GM21423 (cell line): ENCODE results near the gene ANO4.

Experiments
- ATAC-seq: cut with Tn5 transposase; IDR thresholded peaks from one replicate; pipeline ENCODE4 v1.9.1; 2021; ENCODE audit warnings: mild to moderate bottlenecking, moderate library complexity; ENCODE audit not compliant: unreplicated experiment

ANO4 gene

DNA sequence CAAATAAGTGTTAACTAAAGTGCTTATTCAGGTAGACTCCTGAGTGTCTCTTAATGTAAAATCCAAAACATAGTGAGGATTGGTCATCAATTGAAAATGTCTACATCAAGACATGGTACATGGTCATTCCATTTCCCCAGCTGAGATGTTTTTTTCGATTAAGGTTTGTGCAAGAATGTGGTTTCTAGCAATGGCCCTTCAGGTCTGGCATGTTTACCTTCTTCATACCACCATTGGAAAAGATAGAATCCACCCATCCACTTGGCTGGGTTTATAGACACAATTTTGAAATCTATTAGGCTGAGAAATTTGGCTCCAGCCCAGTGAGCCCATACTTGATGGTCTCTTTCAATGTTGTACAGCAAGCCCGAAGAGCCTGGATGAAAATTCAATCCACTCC is 145.9 kb downstream of the ANO4 start:
- no peak for ATAC-seq

DNA sequence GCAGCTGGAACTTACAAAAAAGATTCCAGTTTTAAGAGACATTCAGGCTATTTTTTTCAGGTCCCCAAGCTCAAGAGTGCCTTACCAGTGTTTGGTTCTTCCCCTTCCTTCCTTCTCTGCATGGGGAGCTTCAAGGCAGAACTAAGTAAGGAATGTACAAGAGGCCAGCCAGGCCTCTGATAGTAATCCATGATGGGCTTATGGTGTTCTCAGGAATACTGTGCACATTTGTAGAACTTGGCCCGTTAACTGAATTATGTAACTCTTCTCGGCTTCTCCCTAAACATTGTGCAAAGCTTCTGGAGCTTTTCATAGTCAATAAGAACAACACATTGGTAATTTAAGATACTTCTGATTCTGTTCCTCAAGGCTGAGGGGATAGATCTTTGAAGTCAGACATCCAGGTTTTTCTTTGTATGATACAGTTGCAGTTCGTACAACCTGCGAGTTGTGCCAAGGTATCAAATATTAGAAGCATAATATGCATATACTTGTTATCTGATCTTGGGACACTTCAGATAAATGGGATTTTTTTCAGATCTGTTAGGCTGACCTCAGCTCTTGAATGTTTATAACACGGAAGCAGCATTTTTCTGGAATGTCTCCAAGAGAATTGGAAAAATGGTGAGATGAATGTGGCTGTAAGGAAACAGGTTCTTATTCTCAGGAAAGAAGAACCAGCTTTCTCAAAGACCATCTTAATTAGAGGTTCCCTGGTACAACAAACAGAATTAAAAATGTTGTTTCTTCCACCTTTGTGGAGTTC is 148.6 kb downstream of the ANO4 start:
- no peak for ATAC-seq

DNA sequence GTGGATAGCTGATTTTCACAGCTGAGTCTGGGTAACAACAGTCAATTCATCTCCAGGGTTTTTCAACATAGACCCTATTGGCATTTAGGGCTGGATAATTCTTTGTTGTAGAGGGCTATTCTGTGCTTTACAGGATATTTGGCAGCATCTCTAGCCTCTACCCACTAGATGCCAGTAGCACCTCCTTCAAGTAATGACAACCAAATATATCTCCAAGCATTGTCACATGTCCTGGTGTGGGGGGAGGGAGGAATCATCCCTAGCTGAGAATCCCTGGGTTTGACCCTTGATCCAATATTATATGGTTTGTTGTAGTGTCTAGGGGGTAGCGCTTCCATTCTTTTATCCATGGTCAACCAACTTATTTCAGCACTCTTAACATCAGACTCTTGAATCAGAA is 157.2 kb downstream of the ANO4 start:
- ATAC-seq, result no peak

DNA sequence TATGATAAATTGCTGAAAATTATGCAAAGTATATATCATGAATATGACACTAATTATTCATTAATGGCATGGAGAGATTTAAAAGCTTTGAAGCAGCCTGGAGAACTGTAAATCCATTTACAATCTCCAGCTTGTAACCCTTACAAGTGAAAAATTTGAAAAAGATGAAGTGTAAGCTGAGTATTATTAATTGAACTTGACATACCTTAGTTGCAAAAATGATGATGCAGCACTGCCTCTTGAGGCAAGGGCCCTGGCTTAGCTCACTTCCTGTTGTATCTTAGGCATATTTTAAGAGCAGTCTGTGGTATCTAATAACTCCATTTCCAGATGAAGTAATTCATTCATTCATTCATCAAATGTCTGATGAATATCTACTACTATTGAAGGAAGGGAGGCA is 158.6 kb downstream of the ANO4 start:
- no peak for ATAC-seq

DNA sequence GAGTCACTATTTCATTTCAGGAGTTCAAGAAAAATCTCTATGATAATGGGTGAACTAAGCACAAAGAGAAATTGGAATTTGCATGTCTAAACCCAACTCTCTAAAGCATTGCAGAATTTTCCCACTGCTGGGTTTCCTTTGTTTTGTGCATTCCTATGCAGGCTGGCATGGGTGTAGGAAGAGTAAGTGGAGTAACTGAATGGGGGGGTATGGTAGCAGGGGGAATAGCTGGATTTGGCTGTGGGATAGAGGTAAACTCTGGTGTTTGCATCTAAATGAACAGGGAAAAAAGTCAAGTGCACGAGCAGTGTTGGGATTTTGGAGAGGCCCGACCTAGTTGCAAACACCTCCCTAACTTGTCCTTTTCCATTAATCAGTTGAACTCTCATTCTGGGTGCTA is 159.1 kb downstream of the ANO4 start:
- ATAC-seq, result no peak

DNA sequence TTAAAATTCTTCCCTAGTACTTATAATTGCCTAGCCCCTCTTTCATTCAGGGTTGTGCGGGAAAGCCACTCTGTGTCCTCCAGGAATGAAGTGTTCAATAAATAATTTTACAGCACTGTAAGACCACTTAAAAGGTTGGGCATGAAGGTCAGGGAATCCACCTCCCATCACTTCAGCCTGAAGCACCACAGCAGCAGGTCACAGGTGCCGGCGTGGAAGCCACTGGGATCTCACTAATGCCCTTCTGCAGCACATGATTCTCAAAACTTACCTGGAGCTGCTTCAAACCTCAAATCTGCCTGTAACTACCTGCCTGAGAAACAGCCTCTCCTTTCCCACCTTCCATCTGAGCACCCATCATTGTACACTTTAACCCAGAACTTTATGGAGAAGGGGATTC is 159.5 kb downstream of the ANO4 start:
- ATAC-seq, result no peak

DNA sequence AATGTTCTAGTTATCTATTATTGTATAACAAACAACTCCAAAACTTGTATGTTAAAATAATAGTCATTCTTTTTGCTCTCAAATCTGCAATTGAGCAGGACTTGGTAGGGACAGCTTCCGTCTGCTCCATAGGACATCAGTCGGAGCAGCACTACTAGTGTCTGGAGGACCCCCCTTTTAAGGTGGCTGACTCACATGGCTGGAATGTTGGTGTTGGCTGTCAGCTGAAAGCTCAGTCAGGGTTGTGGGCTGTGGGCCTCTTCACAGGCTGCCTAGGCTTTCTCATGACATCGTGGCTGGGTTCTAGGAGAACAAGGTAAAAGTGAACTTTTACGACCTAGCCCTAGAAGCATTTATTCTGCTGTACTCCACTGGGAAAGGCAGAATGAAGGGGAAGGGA is 160.6 kb downstream of the ANO4 start:
- no peak for ATAC-seq

DNA sequence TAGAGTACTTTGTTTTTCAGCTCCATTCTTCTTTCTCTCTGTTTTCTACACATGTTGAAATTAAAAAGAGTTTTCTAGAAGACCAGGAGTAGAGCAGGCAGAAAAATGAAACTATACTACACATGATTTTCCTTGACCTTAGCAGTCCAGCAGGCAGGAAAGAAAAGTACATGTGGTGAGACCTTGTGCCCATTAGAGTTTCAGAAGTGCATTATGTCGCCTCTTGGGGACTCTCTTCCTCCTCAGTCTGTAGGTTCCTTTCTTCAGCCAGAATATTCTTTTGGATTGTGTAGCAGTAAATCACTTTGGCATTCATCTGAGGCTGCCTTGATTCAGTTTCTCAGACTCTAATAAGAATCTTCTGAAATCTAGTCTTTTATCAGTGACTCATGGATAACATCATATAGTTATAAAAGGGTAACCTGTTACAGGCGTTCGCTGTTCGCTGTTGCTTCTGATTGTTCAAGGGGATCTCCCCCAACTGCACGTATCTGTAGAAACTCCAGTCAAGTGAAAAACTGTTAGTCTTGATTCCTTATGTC is 161.8 kb downstream of the ANO4 start:
- ATAC-seq, result no peak

DNA sequence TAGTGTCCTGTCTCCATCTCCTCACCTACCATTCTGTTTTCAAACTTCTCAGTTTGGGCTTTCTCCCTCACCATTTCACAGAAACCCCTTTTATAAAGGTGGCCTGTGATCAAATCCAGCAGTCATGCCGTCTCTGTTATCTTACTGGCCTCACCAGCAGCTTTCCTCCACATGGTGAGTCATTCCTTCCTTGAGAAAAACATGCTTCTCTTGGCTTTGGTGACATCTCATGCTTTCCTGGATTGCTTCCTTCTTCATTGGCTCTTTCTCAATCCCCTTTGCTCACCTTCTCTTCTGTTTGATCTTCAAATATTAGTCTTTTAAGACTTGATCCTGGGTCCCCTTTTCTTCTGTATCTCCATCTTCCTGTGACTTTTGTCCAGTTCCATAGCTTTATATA is 164.9 kb downstream of the ANO4 start:
- no peak for ATAC-seq

DNA sequence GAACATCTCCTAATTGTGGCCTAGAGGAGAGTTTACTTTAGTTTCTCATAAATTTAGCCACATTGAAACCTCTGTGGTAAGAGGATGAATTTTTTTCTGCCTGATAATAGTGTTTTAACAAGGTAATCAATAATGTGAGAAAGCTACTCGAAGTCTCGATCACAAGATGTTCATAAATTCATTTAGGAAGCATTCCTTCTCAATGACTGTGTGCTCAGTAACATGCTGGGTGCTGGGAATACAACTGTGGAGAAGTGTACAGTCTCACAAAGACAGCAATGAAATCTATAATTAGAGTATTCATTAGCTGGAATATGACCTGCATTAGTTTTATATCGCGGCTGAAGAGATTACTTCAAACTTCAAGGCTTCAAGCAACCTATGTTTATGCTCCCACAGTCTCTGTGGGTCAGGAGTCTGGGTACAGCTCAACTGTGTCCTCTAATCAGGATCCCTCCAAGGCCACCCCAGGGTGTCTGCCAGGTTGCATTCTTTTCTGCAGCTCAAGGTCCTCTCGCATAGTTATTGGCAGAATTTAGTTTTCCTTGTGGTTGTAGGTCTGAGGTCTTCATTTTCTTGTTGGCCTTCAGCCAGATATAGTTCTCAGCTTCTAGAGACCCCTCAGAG is 167.6 kb downstream of the ANO4 start:
- no peak for ATAC-seq

DNA sequence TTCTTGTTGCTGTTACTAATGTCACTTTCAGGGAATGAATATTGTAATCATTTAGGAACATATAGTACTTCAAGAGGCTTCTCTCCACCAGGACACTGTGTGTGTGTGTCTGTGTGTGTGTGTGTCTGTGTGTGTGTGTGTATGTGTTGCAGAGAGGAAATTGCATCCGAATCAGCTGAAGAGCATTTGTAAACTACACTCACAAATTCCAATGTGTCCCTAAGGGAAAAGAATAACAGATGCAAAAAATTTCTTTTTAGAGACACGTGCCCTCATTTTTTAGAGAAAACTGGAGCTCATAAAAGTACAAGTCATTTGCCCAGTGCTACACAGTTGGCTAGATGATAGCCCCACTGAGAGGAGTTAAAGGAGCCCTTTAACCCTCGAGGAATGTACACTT is 168.8 kb downstream of the ANO4 start:
- no peak for ATAC-seq

DNA sequence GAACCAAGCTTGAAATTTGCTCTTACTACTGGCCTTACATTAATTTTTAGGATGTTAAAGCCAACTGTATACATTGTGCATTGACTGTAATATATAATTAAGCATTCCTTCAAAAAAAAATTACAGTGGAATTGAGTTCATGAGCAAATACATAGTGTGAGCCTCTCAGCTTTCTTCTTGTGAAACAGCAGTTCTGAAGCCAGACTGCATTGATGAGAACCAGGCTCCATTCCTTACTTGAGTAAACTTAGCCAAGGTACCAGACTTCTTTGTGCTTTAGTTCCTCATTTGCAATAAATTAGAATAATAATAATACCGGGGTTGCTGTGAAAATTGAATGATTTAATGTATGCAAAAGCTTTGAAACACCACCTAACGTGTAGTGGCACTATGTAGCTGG is 169.5 kb downstream of the ANO4 start:
- no peak for ATAC-seq

DNA sequence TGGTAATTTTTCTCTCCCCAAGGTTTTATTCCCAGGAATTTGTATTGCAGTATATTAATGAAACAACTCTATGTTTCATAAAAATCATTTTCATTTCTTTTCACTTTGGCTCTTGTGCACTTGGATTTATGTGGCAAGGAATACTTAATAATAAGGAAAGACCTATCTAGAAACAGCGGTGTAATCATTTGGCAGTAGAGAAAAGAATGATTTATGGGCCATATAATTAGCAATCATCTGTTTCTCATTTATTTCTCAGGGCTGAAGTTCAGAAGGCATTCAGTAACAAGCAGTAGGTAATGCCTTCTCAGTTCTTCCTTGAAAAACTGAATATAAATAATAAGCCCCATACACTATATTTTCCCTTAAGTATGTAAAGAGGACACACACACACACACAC is 172.6 kb downstream of the ANO4 start:
- no peak for ATAC-seq

DNA sequence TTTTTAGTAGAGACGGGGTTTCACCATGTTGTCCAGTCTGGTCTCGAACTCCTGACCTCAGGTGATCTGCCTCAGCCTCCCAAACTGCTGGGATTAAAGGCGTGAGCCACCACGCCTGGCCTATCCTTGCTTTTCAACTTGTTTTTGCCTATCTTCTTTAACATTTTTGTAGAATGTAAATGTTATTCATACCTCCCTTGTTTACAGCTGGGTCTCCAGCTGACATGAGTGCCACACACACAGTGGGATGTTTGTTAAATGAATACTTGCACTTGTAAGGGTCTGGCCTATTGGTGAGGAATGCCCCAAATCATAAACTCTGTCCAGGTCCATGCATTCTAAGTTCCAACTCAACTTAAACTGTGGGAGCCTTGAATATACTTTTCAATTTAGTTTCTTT is 176.3 kb downstream of the ANO4 start:
- no peak for ATAC-seq

DNA sequence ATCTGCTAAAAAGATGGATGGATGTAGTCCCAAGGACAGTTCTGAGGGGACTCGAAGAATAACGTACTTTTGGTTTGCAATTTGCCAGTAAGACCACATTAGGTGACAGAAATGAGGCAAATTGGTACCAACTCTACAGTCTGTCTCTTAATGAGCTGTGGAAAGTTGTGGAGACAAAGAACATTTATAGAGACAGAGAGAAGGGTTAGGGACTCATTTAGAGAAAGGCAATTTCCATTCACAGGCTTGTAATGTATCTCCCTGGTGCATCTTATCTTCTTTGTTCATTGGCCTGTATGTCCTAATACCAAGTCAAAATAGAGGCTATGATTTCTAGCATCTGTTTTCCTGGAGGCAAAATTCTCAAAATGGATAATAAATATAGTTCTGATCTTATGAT is 177.5 kb downstream of the ANO4 start:
- no peak for ATAC-seq

DNA sequence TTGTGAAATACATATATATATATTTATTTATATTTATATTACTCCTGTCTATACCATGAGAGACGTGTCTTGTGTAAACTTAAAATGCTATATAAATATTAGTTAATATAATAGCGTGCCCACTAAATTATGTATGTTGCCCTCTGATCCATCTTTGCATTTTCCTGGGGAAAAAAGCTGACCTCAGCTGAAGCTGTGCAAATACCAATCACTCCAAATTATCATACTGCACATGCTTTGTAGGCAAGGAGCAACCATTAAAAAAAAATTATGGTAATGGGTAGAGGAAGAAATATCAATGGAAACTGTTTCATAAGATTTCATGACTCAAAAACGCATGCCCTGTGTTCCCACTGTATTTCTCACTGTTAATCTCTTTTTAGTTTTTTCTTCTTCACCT is 179.8 kb downstream of the ANO4 start:
- no peak for ATAC-seq

DNA sequence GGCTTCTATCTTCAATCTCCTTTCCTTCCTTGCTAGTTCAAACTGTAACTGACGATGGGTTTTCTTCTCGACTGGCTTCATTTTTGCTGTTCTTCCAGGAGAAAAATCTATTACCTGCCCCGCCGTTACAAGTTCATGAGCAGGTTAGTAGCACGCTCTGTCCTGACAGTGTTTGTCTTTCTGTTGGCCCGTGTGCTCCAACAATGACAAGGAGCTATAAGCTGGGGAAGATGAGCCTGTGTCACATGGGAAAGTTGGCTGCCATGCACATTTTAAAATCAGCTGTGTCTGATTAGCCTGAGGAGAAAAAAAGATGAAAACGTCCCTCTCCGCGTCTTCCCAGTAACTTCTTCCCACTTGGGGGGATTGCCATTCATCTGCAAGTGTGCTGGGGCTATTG is 180.2 kb downstream of the ANO4 start:
- no peak for ATAC-seq

DNA sequence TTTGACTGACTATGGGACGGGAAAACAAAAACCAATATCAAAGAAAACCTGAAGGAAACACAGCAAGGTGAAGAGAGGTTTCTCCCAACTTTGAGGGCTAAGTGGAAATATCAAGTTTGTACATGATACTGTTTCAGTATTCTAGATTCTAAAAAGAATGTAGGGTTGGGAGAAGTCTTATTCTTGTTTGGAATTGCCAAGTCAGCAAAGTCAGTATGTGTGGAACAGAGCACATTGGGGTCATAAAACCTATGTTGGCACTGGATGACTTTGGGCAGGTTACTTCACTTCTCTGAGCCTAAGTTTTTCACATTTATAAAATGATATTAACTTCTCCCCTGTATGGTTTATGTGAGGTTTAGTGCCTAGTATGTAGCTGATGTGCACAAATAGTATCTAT is 182.2 kb downstream of the ANO4 start:
- ATAC-seq, result no peak

DNA sequence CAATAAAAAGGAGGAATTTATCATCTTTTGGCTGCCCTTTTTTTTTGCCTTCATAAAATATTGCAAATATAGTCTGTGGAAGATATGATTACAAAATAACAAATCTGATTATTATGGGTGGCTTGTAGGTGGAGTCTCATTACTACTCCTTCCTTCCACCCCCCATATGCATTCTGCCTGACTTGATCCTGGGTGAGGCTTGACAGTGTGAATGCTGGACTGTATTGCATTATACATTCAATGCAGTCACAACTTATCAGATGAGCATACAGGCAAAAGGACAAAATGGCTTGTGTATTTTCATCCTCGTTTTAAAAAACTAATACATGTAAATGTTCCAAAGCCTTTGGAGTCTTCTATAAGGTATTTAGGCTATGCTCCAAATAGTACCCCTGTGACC is 186.3 kb downstream of the ANO4 start:
- ATAC-seq, result no peak

DNA sequence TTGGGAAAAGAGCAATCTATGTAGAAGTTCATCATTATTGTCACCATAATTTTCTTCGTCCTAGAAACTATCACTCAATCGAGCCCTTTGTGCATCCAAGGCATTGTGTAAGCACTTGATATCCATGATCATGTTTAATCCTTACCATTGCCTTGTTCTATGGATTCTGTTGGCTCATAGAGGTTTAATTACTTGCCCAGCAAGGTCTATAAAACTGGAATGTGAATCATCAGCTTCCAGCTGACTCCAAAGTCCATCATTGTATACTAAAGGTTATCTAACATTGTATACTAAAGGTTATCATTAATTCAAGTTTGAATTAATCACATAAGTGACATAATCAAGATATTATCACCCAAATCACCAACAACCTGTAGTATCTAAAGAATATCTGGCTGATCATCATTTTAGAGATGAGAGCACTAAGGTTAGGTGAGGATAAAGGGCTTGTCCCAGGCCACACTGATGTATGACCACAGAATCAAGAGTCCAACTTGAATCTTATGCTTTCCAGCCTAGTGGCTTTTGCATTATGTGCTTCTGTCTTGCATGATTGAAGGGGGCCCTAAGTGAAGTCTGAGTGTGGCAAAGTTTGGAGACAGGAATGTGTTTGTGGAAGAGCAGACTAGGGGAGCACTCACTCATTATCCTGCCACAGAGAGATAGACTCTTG is 188.1 kb downstream of the ANO4 start:
- no peak for ATAC-seq

DNA sequence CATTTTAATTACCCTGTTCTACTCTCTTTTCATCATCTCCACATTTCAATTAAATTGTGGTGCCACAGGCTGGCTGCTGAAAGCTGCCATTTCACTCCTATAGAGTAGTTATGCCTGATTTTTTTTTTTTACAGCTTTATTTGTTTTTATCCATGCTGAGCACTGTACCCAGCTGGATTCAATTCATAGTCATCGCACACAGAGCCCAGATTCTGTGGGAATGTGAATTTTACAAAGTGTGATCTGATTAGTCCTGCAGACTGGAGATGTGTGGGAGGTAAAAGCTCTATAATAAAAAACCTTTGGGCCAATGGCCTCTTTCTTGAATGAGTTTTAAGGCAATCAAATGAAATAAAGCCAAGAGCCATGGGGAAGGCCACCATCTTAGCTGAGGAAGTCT is 190.2 kb downstream of the ANO4 start:
- ATAC-seq, result no peak
